ENCODE results near the gene DNAH10.

Gene DNAH10

DNA sequence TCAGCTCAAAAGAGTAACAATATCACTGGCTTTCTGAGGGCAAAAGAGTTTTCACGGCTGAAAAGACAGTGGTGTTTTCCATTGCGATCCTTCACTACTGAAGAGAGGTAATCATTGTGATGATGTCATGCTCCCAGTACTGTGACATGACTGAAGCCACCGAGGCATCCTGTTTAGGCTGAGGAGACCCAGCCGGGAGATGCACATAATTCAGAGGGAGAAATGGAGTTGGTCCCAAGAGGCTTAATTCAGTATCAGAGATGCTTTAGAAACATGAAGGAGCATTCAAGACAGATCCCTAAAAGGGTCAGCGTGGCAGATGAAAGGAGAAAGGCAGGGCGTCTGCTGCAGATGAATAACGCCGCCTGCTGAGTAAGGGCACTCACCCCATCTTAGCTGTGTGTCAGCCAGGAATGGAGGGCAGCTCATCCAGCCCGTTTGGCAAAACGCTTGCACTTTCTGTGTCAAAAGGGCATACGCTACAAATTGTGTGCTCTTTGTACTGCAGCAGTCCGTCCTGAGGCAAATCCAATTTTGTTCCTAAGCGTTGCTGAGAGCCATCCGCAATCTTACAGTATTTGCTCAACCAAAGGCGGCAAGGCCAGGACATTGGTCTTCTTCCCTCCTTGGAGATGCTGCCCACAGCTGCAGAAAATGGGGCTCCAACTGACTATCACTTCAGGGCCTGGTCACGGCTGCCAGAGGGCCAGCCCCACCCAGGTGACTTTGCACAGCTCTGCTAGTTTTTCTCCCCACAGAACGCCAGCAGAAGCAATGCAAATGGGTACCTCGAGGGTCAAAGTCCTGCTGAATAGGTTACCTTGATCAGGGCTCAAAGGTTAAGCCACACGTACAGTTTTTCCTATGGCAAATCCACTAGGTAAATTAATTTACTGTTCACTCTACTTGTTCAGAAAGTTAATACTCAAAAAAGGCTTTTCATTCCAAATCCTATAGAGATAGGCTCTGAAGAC, 187.0 kb downstream of the DNAH10 start:
- DNase-seq (ENCODE audit: low read depth) = no peak

DNA sequence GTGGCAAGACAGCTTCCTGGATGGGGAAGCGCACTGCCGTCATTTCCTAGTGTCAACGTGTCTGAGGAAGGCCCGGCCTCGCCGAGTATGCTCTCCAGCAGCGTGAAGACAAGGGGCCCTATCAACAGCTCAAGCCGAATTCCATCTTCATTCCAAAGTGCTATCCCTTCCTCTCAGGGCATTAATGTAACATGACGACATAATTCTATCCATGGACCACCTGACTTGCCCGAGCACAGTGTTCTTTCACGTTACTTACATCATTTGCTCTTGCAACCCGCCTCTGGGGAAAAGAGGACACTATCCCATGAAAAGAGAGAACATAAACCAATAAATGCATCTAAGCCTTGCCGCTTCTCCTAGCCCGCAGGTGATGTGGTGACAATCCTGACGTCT, 187.7 kb downstream of the DNAH10 start:
- no peak for DNase-seq (ENCODE audit: low read depth)

DNA sequence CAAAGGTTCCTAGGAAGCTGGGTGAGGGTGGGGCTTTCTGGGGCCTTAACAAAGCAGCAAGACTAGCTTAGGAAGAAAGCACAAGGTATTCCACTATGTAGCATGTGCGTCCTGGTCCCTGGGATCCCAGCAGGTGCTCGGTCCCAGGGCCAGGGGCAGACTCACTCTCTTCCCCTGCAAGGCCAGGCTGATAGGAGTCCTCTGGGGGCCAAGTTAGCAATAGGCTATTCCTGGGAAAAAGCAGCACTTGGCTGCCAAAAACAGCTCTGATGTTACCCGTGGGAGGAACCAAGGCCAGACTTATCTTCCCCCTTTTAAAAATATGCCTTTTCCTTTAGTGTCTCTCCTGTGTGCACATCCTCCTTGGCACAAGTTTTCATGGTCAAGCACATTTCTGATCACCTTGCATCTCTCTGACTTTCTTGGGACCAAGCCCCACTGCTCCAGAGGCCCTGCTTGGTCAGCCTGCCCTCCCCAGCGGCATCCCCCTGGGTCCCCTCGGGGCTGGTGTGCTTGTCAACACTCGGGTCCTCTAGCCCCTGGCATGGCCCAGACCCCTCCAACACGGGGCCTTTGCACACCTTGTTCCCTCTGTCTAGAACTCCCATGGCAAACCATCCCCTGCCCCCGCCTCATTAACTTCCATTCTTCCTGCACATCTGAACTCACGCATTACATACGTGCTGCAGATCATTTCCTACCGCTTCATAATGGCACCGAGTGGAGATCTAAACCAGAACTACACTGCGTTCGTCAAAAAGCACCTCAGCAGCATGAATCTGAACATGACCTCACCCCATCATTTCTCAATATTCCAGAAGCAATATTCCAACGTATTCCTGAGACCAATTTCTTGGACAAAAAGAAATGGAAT, 188.6 kb downstream of the DNAH10 start:
- no peak for DNase-seq (ENCODE audit: low read depth)

DNA sequence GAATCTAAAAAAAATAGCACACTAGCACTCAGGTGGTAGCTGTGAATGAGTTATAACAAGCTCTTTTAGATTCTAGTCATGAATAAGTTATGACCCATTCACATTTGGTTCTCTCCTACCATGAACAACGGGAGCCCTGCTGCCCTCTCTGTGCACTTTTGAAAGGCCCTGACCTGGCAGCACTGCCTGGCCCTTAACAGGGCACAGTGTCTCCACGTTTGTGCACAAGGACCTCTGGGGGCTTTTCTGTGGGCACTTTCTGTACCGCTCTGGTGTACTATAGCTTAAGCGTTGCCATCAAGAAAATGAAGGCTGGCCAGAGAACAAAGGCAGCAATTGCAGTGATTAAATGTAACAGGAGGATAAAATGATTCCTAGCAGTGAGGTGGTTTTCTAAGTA, 189.4 kb downstream of the DNAH10 start:
- no peak for DNase-seq (ENCODE audit: low read depth)

DNA sequence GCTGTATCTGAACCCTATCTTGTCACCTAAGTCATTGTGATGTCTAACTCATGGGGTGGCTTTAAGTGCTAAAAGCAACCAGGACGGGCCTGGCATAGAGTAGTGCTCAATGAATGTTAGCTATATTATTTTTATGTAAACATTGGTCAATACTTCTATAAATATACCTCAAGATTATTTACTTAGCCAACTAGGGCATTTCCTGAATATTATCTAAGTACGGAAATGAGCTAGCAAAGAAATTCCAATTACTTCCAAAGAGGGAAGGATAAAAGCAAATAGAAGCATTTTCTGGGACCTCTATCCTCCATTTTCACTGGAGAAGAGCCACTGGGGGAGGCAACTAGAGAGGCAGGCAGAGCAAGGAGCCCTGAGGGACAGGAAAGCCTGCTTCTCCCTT, 189.9 kb downstream of the DNAH10 start:
- DNase-seq (ENCODE audit: low read depth) = no peak

DNA sequence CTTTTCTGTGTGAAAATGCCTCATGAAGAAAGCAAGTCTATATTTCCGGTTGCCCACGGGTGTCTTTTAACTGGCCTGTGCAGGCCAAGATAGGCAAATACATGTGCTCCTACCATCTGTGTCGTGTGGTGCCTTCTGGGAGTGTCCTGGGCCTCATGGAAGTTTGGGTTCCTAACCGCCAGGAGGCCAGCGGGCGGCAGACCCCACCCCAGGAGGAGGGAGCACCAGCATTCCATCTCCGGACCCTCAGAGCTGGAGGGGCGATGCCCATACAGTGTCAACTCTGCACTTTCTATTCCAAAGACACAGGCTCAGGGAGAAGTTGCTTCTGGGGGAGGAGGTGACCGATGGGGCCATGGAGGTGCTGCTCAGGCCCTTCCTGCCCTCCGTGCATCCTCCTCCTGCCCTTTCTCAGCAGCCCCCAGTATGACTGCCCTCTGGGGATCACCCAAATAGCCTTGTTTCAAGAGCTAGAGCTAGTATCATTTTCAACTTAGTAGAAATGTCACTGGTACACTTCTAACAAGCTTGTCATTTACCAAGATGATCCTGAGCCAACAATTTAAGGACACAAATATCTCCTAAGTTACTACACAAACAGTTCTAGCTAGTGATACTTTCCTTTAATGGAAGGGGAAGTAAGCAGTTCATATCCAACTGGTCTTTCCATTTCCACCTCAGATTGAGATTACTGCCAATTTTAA, 192.7 kb downstream of the DNAH10 start:
- no peak for DNase-seq (ENCODE audit: low read depth)

DNA sequence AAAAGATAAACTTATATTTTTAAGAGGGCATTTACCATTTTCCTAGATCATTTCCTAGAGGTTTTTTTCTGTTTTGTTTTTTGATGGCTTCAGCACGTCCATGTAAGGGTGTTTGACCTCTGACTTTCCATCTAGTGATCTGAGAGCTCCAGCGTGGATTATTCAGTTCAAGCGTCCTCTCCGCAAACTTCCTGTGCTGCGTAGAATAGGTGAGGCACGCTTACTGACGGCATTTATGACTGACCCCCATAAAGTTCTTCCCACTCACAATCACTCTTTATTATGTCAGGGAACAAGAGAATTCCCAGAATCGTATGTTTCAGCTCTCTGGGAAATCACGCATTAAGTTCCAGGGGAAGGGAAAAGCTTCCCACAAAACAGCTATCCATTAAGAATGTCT, 194.1 kb downstream of the DNAH10 start:
- DNase-seq (ENCODE audit: low read depth) = no peak

DNA sequence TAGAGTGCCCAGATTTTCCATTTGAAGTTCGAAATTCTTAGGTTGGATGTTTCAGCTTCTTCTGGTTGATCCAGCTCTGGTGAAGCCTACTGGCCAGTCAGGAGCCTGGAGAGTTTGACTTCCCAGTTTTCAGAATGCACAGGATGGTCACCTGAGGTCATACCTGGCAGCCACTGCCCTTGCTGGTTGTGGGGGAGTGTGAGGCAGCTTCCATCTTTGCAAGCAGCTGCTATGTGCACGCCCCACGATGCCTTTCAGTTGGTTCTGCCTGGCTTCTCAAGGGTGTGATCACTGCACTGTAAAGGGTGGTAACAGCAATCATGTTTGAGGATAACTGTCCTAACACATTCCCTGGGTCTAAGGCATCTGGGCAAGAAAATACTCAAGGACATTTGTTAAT, 195.1 kb downstream of the DNAH10 start:
- no peak for DNase-seq (ENCODE audit: low read depth)

DNA sequence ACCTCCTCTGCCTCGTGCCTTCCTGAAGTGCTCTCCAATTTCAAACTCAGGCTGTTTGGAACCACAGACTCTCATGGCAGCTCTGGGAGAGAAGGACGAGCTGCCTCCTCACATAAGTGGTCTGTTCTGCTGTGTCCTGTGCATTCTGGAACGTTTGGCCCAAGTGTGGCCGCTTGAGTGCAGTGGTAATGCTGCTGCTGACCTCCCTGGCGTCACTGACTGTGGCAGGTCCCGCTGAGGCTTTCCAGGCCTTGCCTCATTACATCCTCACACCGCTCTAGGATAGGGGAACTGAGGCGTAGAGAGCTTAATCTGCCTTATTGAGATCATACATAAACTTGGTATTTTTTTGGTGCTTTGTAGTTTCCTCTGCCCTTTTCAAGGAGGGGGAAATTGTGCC, 196.4 kb downstream of the DNAH10 start:
- DNase-seq (ENCODE audit: low read depth) = no peak

DNA sequence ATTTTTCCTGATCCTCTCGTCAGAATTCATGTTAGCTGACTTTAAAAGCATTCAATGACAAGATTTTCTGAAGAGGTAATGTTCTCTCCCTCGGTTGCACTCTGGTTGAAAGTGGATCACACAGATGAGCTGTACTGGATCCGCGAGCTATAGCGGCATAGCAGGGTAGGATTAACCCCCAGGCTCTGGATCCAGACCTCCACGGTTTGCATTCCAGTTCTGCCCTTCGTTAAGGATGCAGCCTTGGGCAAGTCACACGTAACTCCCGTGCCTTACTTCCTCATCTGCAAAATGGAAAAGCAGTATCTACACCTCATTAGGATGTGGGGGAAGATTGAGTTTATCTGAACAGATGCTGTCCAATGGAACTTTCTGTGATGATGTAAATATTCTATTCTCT, 196.8 kb downstream of the DNAH10 start:
- no peak for DNase-seq (ENCODE audit: low read depth)

DNA sequence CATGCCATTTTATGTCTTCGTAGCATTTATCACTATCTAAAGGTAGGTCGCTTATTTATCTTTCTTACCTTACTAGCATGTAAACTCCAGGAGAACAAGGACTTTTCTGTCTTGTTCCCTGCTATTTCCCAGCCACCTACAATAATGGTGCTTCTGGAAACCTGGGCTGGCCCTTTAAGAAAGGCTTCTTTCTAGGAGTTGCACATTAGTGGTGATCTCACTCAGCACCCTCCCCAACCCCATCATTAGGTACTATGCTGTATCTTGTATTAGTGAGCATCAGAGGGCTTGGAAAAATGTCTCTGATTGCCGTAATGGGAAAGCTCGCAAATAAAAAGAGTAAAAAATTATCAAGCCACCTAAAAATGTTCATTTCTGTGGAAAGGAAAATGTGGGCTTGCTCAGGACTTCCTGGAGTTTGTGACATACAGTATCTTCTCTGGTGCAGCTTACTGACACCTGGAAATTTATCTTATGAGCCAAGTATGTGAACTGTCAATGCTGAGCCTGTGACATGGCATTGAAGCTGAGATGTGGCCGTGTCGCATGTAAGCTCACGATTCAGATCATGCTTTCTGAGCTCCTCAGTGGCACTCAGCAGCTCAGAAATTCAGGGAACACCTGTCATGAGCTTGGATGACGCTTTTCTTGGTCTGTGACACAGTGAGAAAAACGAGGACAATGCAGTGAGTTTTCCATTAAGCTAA, 198.1 kb downstream of the DNAH10 start:
- DNase-seq (ENCODE audit: low read depth) = no peak

DNA sequence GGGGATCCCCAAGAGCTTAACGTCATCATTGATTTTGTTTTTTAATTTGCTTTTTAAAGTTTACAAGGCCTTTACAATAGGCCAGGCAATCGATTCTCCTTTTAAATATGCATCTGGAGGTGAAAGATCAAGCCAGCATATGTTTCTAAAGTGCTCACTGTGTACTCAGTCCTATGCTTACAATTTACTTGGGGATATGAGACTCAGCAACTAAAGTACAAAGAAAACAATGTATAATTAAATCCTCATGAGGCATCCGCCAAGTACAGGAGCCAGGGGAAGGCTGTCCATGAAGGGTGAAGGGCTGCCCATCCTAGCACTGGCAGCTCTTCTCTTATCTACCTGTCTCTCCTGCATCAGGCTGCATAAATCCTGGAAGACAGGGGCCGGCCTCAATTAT, 198.8 kb downstream of the DNAH10 start:
- no peak for DNase-seq (ENCODE audit: low read depth)

DNA sequence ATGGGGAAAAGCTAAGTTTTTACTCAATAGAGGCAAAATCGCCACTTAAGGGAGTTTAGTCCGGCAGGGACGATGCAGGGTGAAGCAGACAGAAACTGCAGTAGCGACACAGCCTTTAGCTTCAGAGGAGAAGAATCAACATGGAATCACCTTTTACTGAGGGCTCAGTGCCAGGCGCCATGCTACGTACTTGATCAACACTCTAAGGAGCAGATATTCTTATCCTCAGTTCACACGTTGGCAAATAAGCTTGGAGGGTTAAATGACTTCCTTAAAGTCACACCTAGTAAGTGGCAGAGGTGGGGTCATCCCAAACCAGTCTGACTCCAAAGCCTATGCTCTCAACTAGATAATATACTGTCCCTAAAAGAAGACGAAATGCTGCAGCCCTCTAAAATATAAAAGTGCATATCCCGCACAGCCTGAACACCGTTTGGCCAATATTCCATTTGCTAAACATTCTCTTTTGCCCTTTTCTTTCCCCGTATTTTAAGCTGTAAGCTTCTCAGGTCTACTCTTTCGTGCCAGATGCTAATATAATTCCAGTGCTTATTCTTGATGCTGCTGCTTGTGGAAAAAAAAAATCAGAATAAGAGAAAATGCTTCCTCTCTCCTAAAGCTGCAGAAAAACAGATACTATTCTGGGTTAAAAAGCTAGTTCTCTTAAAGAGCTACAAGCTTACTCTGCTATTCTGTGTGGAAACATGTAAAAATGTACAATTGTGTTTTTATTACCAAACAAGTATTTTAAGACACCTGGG, 199.7 kb downstream of the DNAH10 start:
- no peak for DNase-seq (ENCODE audit: low read depth)

DNA sequence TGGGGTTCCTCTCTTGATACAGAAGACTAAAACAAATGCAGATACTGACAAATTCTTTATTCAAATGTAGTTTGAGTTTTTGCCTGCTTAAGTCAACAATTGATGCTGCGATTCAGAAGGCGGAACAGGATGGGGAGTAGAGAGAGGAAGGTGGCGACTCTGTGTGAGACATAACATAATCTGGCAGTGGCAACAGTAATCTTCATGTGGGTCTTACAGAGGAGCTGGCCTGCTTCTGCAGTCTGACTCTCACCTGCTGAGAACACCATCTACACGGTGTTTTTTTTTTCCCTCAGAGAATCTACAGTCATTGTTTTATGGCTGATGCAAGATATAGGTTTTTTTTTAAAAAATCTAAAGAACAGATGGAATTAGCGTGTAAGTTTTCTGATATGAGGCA, 200.4 kb downstream of the DNAH10 start:
- no peak for DNase-seq (ENCODE audit: low read depth)

DNA sequence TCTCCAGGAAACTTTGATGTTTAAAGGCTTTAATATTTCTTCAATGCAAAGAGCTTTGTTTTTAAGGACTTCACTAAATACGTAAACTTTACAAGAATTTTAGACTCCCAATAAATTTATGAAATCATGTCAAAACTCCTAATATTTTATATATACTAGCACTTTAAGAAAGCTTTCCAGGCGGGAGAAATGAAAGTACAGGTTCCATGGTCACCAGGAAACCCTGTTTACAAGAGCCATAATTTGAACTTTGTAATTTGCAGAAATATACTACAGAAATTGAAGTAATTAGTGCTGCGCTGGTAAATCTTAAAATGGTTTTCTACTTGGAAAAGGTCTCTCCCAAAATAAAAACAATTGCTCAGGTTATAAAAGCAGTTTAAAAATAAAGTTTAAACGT, 201.7 kb downstream of the DNAH10 start:
- no peak for DNase-seq (ENCODE audit: low read depth)

DNA sequence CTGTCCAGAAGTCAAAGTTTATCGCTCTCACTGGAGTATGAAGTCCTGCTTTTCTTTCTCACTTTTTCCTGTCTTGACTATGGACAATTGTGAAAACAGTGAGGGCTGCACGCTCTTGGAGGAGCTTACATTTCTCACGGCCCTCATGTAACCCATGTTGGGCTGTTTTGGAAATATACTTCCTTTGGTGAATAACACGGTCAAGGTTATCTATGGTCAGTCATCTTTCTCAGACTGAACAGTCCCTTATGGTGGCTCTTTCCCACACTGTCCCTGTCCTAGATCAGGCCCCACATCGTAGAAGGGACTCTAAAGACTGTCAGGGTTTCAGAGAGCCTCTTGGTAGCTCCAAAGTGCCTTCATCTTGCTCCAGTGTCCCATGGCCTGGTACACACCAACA, 203.3 kb downstream of the DNAH10 start:
- DNase-seq (ENCODE audit: low read depth) = no peak

DNA sequence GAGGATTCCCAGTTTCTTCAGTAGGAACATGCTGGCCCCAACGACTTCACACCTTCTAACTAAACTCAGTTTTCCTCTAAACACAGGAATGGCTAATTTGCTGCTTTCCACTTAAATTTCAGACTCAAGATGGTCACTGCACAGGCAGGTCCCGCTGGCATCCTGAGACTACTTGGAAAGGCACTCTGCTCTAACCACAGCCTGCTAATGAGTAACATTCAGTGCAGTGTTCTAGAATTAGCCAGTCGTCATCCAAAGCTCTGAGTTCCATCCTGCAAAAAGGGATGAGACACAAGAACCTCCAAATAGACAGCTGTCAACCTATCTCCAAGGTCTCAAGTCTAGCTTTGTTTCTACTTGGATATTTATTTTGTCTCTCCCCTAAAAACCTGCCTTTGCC, 204.5 kb downstream of the DNAH10 start:
- DNase-seq (ENCODE audit: low read depth) = no peak

DNA sequence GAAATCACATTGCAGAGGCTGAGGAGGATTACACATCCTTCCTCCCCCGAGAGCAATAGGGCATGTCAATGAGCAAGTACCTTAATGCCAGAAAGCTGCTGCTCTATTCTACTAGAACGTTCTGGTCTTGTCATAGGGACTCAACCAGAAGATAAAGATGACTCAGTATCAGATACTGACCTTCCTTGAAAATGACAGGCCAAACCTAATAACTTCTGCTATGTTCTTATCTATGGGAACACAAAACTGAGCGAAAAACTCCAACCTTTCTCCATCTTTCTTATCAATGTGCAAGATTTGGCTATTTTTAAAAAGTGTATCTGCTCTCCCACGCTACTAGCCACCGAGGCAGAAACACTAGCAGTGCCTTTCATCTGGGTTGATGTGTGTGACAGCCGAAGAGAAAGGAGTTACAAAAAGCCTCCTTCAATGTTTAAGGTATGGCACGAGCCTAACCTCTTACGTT, 205.1 kb downstream of the DNAH10 start:
- DNase-seq (ENCODE audit: low read depth) = no peak

DNA sequence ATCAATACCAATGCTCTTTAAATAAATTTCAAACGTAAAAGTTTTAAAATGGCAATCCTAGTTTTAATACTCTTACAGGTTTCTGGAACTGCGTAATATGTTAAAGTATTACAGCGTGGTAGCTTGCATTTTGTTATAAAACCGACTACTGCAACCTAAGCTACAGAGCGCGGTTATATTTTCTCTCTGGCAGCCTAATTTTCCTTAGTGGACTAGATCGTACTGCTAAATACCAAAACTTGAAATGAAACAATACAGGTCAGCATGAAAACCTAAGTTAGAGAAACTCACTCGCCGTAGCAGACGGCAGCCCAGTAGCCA, 209.3 kb downstream of the DNAH10 start:
- no peak for DNase-seq (ENCODE audit: low read depth)

DNA sequence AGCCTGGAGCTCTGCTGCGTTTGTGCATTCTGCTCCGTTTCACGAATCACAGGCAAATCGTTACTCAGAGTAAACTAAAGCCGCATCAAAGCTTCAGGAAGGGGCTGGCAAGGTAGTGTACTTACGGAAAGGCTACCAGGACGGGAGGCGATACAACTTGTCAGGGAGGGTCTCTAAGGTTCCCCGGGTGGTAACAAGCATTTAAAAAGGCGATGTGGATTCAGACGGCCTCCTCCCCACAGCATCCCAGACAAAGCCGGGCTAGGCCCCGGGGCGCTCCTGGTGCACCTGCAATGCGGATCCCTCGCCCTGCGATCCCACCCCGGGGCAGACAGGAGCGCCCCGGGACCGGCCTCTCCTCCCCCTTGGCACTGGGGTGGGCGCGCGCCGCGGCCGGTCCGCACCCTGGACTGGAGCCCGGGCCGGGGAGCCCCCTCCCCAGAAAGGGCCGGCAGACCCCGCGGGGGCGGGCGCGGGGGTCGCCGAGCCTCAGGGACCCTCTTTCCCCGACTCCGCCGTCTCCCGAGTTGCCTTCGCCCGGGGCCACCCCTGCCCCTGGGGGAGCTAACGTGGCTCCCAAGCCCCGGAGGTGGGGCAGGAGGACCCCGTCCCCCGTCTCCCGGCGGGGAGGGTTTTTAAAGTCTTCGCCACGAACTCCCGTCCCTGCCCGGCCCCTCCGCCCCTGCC, 209.8 kb downstream of the DNAH10 start:
- DNase-seq (ENCODE audit: low read depth) = peak; percentile 20

Data from activated T-cell treated with anti-CD3 and anti-CD28 coated beads for 1 hour (primary cell).